GM19193 (cell line): ENCODE measurements around the gene OSCP1.

ENCODE experiments used
- POLR2A ChIP-seq: IDR thresholded peaks from 4 replicates; pipeline ENCODE4 v1.6.1; 2011; ENCODE audit not compliant: insufficient read depth, insufficient read length; ENCODE audit errors: extremely low read depth

OSCP1 gene

GRCh38 chr1:36438715-36439114 lies 11.5 kb downstream of the OSCP1 start:
- TF ChIP-seq POLR2A = no peak

GRCh38 chr1:36436821-36437220 lies 13.4 kb downstream of the OSCP1 start:
- no peak for TF ChIP-seq POLR2A

GRCh38 chr1:36433102-36433501 lies 17.1 kb downstream of the OSCP1 start:
- no peak for TF ChIP-seq POLR2A

GRCh38 chr1:36432616-36433015 lies 17.6 kb downstream of the OSCP1 start:
- TF ChIP-seq POLR2A = no peak

- no peak for TF ChIP-seq POLR2A
Observed at GRCh38 chr1:36425791-36426190, 24.5 kb downstream of the OSCP1 start.

GRCh38 chr1:36421649-36422048 lies 28.6 kb downstream of the OSCP1 start:
- no peak for TF ChIP-seq POLR2A

- TF ChIP-seq POLR2A = no peak
Observed at GRCh38 chr1:36420836-36421317, 29.4 kb downstream of the OSCP1 start.

GRCh38 chr1:36420409-36420808 lies 29.8 kb downstream of the OSCP1 start:
- no peak for TF ChIP-seq POLR2A

GRCh38 chr1:36419569-36419968 lies 30.7 kb downstream of the OSCP1 start:
- TF ChIP-seq POLR2A = no peak

GRCh38 chr1:36419140-36419539 lies 31.1 kb downstream of the OSCP1 start:
- no peak for TF ChIP-seq POLR2A

- TF ChIP-seq POLR2A = no peak
Observed at GRCh38 chr1:36417931-36418330, 32.3 kb downstream of the OSCP1 start.

GRCh38 chr1:36415661-36416326 lies 34.5 kb downstream of the OSCP1 start:
- TF ChIP-seq POLR2A = no peak

GRCh38 chr1:36414384-36414783 lies 35.9 kb downstream of the OSCP1 start:
- no peak for TF ChIP-seq POLR2A

GRCh38 chr1:36411674-36412648 lies 38.3 kb downstream of the OSCP1 start:
- TF ChIP-seq POLR2A = no peak

- TF ChIP-seq POLR2A = no peak
Observed at GRCh38 chr1:36408479-36408878, 41.8 kb downstream of the OSCP1 start.

GRCh38 chr1:36406440-36406839 lies 43.8 kb downstream of the OSCP1 start:
- TF ChIP-seq POLR2A = no peak
